GM18873 (cell line): ENCODE results near the gene COL9A3.

Source experiments
- ATAC-seq: cut with Tn5 transposase; IDR thresholded peaks from one replicate; pipeline ENCODE4 v1.9.1; 2021; ENCODE audit warnings: mild to moderate bottlenecking, moderate library complexity, moderate number of reproducible peaks; ENCODE audit not compliant: unreplicated experiment, low FRiP score

The COL9A3 gene

DNA sequence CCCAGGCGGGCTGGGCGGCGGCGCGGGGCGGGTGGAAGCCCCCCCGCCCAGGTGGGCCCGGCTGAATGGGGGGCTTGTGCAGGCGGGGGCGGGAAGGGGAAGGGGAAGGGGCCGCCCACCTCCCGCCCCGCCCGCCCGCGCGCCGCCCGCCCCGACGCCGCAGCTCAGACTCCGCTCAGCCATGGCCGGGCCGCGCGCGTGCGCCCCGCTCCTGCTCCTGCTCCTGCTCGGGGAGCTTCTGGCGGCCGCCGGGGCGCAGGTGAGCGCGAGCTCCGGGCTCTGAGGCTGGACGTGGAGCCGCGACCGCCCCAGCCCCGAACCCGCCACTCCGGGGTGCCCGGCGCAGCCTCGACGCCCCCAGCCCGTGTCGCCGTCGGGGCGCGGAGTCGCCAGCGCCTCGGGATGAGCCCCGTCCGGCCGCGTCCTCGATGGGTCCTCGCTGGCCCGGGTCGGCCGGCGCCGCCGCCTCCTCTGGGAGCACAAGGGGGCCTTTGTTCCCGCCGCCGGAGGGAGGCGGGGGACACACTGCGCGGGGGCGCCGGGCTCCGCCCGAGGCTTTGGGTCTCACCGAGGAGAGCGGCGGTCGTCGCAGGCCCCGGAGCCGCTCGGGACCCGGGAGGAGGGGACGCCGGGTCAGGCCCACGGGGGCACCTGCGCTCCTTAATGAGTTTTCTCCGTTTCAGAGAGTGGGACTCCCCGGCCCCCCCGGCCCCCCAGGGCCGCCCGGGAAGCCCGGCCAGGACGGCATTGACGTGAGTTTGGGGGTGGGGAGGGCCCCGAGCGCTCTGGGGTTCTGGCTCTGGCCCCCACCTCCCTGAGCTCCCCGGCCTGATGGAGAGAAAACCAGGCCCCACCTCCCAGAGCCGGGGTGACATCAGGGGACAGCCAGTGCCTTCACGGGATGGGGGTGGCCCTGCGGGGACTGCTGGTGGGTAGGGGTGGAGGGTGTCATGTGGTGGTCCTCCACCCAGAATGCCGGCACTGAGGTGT is at the start of gene COL9A3:
Gene COL9A3 (plus strand): TSS at position 167 of the 990 bp plus-strand sequence. CDS start 15 bp downstream, at position 182.
- ATAC-seq = no peak

DNA sequence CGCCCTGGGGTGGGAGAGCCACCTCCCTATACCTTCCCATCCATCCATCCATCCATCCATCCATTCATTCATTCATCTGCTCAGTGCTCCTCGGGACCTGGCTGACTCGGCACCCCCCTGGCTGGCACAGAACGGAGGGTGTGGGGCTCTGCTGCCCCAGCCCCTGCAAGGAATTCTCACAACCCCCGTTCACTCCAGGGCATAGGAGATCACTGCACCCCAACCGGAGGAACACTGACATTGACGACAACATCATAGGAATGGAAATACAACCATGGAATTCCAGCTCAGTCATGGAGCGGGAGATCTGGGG is 48.7 kb upstream of the COL9A3 start:
- ATAC-seq = no peak

DNA sequence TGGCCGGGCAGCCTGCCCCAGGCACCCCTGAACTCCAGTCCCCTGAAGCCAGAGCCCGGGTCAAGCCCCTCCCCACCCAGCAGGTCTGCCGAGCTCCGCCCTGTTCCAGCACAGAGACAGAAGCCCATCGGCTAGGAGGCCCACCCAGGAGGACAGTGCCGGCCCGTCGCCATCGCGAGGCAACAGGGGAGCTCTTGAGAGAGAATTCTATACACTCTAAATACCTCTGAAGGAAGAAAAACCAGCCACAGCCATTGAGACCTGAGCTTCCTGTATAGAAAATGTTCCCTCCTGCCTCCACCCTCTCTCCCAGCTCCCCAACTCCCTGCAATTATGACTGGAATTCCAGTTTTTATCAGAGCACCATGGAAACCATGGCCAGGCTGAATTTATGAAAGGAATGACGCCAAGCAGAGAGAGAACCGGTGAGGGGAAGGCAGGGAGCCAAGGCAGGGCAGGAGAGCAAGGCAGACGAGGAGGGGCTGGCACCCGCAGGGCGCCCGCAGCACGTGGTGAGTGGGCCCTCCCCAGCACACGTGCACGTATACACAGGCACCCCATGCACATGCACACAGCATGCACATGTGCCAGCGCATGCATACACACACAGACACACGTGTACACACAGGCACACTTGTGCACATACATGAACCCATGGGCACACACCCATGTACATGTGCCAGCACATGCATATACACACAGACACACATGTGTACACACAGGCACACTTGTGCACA is 48.1 kb upstream of the COL9A3 start:
- ATAC-seq = no peak

DNA sequence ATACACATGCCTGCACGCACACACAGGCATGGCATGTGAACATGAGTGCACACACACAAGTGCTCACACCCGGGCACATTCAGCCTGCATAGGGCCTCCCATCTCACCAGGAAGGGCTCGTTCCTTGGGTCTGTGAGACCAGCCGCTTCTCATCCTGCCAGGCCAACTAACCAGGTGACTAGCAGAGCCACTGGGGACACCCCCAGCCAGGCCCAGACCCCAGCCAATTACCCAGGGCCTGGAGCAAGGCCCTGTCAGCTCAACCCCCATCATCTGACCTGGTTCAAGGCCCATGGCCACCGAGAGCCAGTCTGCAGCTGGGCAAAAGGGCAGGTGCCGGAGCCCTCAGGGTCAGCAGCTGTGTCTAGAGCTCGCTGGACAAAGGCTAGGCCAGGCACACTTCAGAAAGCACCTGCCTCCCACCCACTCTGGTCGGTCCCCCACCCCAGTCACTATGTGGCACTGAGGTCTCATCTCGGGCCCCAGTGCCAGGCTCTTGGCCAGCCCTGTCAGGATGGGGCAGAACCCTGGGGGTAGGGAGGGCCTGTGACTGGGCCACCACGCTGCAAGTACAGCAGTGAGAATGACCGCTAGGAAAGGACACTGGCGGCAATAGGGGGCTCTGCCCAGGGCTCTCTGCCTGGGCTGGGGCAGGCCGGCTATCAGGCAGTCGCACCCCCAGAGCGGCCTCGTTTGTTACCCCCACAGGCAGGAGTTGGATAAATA is 47.3 kb upstream of the COL9A3 start:
- no peak for ATAC-seq

DNA sequence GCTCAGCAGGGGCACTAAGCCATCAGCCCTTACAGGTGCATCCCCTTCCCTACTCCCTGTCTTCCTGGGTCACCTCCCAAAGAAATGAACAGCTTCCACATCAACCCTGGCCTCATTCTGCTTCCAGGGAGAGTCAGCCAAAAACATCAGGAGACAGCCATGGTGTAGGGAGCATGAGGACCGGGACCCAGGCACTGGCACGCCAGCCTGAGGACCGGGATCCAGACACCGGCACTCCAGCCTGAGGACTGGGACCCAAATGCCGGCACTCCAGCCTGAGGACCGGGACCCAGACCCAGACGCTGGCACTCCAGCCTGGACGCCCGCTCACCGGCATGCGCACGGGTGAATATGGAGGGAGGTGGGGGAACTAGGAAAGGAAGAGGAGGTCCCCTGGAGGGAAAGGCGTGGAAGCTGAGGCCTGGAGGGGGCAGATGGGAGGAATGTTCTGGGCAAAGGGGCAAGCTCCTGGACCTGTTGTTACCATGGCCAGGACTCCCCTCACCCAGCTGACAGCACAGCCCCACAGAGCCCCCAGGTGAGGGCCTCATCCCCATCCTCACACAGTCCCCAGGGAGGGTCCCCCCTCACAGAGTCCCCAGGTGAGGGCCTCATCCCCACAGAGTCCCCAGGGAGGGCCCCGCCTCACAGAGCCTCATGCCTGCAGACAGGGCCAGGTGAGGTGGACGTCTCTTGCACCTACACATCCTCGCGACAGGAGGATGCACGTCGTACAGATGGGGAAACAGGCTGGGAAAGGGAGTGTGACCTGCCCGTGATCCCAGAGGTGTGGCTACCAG is 46.5 kb upstream of the COL9A3 start:
- ATAC-seq = no peak

DNA sequence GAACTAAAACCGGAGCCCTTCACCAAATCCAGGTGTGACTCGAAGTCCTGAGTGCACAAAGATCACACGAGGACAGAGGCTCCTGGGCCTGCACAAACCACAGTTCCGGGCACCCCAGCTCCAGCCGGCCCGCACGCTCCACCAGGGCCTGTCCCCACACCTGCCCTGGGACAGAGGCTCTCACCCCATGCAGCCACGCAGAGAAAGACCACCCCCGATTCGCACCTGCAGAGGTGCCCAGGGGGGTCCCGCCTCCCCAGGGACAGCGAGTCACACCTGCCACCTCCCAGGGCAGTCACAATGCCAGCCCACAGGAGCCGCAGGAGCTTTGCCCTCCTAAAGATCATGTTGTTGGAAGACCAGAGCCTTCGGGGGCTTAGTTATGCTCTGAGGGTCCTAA is 45.9 kb upstream of the COL9A3 start:
- no peak for ATAC-seq

DNA sequence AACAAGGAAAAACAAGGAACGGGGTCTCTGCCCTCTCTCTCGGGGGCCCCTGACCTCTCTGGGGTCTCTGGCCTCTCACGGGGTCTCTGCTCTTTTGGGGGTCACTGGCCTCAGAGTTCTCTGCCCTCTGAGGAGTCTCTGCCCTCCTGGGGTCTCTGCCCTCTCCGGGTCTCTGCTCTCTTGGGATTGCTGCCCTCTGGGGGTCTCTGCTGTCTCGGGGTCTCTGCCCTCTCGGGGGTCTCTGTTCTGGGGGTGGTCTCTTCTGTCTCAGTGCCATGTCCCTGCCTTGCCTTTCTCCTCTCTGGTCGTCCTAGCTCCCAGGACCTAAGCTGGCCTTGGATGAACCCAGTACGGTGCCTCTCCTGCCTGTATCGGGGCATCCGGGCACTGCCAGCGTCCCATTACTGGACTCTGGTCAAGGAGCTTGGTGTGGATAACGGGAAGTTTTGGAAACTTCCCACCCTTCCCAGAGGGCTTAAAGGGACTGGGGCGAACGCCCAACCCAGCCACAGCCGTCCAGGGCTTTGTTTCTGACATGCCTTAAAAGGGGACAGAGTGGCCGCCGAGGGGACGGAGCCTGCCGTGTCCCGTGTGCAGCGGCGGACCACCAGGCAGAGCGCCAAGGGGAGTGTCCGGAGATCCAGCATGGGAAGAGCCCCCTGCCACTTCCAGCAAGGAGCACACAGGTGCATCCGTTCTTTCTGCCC is 45.3 kb upstream of the COL9A3 start:
- ATAC-seq = no peak

DNA sequence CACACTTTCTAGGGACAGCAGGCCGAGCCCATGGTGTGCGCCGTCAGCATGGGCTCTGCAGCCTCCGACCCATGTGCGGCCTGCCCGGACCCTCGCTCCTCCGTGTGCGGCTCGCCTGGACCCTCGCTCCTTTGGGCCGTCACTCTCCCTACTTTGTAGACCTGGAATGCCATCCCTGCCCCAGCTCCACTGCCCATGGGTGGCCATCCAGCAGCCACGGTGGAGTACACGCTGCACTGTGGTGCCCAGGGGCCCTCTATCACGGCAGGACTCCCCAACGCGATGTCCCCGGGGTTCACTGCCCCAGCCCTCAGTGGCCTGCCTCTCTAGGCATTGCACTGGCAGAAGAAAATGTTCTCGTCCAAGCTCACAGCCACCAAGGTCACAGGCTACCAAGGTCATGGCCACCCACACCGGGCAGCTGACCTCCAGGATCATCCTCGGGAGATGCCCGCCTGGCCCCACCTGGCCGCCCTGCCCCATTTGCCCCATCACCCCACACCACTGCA is 44.7 kb upstream of the COL9A3 start:
- no peak for ATAC-seq

DNA sequence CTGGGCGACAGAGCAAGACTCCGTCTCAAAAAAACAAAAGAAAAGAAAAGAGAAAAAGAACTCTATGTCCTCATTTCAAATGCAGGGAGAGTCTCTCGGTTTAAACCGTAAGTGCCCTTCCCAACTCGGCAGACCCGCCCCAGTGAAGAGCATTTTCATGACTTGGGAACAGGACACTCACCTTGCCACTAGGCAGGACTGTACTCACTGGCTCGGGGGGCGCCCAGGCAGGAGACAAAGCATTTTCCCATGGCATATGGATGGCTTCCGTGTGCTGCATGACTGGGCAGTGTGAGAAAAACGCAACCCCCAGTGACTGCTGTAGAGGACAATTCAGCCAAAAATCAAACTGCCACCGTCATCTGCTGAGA is 44.2 kb upstream of the COL9A3 start:
- no peak for ATAC-seq

DNA sequence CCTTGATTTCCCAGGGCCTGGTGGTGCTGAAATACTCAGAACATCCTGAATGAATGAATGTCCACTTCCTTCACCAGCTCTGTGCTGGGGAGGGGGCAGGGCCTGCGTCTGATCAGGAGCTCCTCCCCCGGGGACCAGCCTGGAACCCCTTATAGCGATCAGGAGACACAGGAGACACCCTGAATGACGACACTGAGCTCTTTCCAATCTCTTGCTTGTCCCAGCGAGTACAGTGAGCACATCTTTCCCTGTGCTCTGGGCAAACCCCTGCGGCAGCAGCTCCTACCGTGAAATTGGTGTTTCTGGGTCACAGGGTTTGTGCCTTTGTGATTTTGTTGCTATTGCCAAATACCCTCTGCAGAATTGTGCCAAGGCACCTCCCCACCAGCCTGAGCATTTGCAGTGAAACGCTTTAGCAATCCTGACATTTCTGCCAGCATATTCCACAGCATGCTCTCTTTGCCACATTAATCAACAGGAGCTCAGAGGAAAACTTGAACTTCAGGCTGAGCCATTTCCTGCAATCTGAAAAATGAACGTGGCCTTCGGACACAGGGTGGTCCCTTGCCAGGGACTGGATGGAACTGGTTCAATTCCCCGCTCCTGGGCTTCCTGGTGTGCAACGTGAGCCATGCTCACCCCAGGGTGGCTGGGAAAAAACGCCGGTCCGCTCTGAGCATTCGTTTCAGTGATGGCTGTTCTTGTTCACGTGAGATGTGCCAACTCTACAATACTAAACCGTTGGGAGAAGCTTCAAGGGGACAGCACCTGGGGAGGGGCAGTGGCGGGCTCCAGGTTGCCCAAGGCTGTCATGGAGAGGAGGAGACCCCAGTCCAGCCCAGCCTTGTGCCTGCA is 43.6 kb upstream of the COL9A3 start:
- ATAC-seq = no peak

DNA sequence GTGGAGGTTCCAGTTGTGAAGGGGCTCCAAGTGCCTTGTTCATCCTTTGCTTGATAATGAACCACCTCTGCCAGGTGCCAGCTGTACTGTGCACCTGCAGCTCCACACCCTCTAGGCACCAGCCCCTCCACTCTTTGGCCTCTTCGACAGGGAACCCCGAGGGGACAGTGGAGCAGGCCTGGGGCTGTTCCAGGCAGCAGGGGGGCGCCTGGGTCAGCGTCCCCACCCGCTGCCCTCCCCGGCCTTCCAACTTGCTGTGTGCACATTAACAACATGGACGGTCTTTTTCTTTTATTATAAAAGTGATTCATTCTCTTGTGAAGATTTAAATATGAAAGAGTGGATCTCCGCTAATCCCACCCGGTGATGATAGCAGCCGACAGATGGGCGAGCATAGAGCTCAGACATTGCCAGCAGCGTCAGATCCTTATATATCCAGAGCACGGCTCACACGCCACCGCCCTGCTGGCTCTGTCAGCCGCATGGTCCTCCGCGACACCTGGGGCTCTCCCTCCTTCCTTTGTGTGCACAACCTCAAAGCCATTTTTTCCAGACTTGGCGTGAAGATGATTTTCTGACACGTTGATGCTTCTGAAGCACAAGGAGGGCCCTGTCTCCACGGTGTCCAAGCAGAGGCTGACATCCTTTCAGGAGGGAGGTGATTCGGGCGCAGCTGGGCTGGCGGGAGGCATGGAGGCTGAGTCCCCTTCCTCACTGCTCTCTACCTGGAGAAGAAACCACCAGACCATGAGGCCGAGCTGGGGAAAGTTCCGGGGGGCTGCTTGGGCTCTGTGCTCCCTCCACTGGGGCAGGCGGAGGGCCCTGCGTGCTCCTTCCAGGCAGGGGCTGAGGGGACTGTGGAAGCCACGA is 42.8 kb upstream of the COL9A3 start:
- ATAC-seq = no peak

DNA sequence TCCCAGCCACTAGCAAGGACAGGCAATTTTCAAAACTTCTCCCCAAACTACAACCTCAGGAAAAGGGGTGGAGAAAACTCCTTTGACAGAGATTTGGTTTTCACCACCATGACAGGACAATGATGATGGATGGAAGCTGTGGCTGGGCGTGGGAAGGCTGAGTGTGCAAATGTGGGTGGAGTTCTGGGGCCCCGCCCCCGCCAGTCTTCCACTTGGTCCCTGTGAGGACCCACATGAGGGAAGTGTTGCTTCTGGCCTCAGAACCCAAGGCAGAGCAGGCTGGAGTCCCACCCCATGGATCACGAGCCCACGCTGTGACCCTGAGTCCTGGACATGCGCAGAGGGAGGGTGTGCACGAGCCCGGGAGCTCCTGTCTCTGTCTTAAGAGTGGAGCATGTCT is 42.1 kb upstream of the COL9A3 start:
- ATAC-seq = no peak

DNA sequence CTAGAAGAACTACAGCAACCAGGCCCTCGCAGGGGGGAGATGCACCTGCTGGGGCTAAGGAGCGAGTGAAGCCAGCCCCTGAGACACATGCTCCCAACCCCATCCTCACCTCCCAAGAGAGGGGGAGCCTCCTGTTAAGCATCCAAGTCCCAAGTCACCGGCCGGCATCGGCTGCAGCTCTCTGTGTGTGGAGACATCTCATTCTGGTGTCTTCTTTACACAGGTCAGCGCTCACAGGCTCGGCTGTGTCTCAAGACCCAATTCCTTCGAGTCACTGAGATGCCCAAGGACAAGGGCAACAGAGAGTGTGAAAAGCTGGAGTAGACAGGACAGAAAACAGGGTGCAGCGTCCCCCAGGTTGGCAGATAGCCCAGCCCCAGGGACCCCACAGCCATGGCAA is 41.6 kb upstream of the COL9A3 start:
- ATAC-seq = no peak

DNA sequence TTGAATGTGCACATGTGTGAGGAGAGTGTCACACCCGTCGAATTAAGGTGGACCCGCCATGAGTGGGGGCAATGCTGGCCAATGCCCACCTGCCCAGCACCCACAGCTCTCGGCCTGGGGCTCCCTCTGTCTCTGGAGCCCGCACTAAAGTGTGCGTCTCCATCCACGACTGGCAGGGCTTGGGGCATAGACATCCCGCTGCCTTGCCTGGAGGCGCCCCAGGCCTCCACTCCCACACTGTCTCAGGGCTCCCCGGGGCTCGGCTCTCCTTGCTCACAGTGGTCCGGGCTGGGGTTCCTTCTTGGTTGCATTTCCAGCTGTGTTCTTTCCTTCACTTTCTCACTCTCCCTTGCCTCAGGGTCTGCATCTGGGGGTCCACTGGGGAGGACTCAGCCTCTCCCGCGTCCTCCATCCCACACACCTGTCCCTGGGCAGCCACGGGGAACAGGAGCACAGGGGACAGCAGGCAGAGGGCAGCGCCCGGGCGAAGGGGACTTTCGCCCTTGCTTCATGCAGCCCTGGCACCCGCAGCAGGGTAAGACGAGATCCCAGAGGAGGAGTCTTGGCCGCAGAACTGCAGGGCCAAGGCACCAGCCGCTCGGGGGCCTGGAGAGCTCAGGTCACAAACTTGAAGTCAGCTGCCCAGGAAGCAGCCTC is 40.7 kb upstream of the COL9A3 start:
- ATAC-seq = no peak

DNA sequence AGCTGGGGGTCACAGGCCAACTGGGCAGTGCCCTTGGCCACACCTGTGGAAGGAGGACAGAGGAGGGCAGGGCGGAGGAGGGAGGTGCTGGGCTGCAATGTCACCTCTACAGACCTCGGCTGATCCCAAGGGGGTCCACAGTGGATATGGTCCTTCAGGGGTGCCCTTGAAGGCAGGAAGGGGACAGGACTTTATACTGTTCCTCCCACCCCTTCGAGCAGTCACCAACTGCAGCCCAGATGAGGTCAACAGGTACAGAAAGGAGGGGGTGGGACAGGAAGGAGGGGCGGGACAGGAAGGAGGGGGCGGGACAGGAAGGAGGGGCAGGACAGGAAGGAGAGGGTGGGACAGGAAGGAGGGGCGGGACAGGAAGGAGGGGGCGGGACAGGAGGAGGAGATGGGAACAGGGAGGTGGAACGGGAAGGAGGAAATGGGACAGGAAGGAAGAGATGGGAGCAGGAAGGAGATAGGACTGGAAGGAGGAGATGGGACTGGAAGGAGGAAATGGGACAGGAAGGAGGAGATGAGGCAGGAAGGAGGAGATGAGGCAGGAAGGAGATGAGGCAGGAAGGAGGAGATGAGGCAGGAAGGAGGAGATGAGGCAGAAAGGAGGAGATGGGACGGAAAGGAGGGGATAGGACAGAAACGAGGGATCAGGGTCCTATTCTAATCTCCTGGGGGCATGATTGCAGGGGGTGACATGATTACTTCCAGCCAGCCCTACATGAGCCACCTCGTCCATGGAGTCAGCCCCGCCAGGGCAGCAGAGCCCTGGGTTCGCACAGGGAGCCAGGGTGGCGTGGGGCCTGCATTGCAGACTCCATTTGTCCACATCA is 39.9 kb upstream of the COL9A3 start:
- no peak for ATAC-seq

DNA sequence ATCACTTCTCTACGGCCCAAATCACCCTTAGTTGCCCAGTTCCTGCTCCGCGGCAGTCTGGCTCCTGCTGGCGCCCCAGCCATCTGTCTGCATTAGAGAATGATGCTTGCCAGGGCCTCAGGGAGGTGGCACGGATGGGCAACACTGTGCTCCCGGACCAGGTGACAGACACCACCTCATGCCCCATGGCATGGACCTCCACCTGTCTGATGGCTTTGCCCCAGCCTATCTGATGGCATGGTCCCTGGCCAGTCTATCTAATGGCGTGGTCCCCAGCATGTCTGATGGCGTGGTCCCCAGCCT is 39.4 kb upstream of the COL9A3 start:
- no peak for ATAC-seq

DNA sequence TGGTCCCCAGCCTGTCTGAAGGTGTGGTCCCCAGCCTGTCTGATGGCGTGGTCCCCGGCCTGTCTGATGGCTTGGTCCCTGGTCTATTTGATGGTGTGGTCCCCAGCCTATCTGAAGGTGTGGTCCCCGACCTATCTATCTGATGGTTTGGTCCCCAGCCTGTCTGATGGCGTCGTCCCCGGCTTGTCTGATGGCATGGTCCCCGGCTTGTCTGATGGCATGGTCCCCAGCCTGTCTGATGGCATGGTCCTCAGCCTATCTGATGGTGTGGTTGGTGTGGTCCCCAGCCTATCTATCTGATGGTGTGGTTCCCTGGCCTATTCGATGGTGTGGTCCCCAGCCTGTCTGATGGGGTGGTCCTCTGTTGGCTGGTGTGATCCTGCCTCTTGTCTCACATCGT is 38.8 kb upstream of the COL9A3 start:
- ATAC-seq = no peak
